HEK293 (cell line): ENCODE results near the gene LUC7L2.

Experiments
- GFI1B ChIP-seq: fragments of 450-650 bp; formaldehyde crosslinking; IDR thresholded peaks from 2 replicates; pipeline ENCODE4 v1.5.1; 2016; ENCODE audit warnings: missing biosample characterization, missing genetic modification characterization
- GLI4 ChIP-seq: fragments of 450-650 bp; formaldehyde crosslinking; IDR thresholded peaks from 2 replicates; pipeline ENCODE4 v1.5.1; 2016; ENCODE audit warnings: missing biosample characterization, missing genetic modification characterization
- HOXA7 ChIP-seq: sonication (generic); formaldehyde crosslinking; IDR thresholded peaks from 2 replicates; pipeline ENCODE4 v1.8.1; 2022; ENCODE audit warnings: missing genetic modification reagents, borderline replicate concordance
- OSR2 ChIP-seq: fragments of 450-650 bp; formaldehyde crosslinking; IDR thresholded peaks from 2 replicates; pipeline ENCODE4 v1.5.1; 2016; ENCODE audit warnings: missing biosample characterization, missing genetic modification characterization
- RBAK ChIP-seq: fragments of 450-650 bp; formaldehyde crosslinking; IDR thresholded peaks from 2 replicates; pipeline ENCODE4 v1.5.1; 2016; ENCODE audit warnings: missing biosample characterization, missing genetic modification characterization
- YY1 ChIP-seq: fragments of 450-650 bp; formaldehyde crosslinking; IDR thresholded peaks from 2 replicates; pipeline ENCODE4 v1.5.1; 2018; ENCODE audit warnings: missing biosample characterization, missing genetic modification characterization
- ZBTB7A ChIP-seq: fragments of 450-650 bp; formaldehyde crosslinking; IDR thresholded peaks from 2 replicates; pipeline ENCODE4 v1.5.1; 2016; ENCODE audit warnings: low read depth, missing biosample characterization, missing genetic modification characterization
- ZBTB8A ChIP-seq: fragments of 450-650 bp; formaldehyde crosslinking; IDR thresholded peaks from 2 replicates; pipeline ENCODE4 v1.5.1; 2016; ENCODE audit warnings: missing biosample characterization, missing genetic modification characterization
- ZEB2 ChIP-seq: fragments of 450-650 bp; formaldehyde crosslinking; IDR thresholded peaks from 2 replicates; pipeline ENCODE4 v1.5.1; 2016; ENCODE audit warnings: missing biosample characterization, missing genetic modification characterization
- ZNF37A ChIP-seq: fragments of 450-650 bp; IDR thresholded peaks from 2 replicates; pipeline ENCODE4 v1.5.1; 2018; ENCODE audit warnings: missing biosample characterization, missing genetic modification characterization
- ZNF501 ChIP-seq: fragments of 450-650 bp; formaldehyde crosslinking; IDR thresholded peaks from 2 replicates; pipeline ENCODE4 v1.5.1; 2016; ENCODE audit warnings: missing biosample characterization, missing genetic modification characterization
- ZNF530 ChIP-seq: fragments of 450-650 bp; formaldehyde crosslinking; IDR thresholded peaks from 2 replicates; pipeline ENCODE4 v1.5.1; 2016; ENCODE audit warnings: low read depth, missing biosample characterization, missing genetic modification characterization
- ZNF660 ChIP-seq: fragments of 450-650 bp; IDR thresholded peaks from 2 replicates; pipeline ENCODE4 v1.5.1; 2018; ENCODE audit warnings: missing biosample characterization, mild to moderate bottlenecking, missing genetic modification characterization
- ZNF776 ChIP-seq: fragments of 450-650 bp; formaldehyde crosslinking; IDR thresholded peaks from 2 replicates; pipeline ENCODE4 v1.5.0; 2017; ENCODE audit warnings: missing biosample characterization, missing genetic modification characterization, borderline replicate concordance
- ZNF792 ChIP-seq: fragments of 450-650 bp; formaldehyde crosslinking; IDR thresholded peaks from 2 replicates; pipeline ENCODE4 v1.5.1; 2016; ENCODE audit warnings: missing biosample characterization, missing genetic modification characterization
- TF ChIP-seq, protein P1 (sequence below): fragments of 450-650 bp; formaldehyde crosslinking; conservative IDR thresholded peaks from 2 replicates; pipeline ENCODE4 v1.5.1; 2016; ENCODE audit warnings: low read depth, missing biosample characterization, missing genetic modification characterization
- TF ChIP-seq, protein P2 (sequence below): fragments of 450-650 bp; formaldehyde crosslinking; IDR thresholded peaks from 2 replicates; pipeline ENCODE4 v1.5.1; 2016; ENCODE audit warnings: missing biosample characterization, missing genetic modification characterization
- TF ChIP-seq, protein P3 (sequence below): fragments of 450-650 bp; formaldehyde crosslinking; IDR thresholded peaks from 2 replicates; pipeline ENCODE4 v1.5.1; 2016; ENCODE audit warnings: missing biosample characterization, missing genetic modification characterization
- TF ChIP-seq, protein P4 (sequence below): fragments of 450-650 bp; formaldehyde crosslinking; IDR thresholded peaks from 2 replicates; pipeline ENCODE4 v1.5.1; 2016; ENCODE audit warnings: missing biosample characterization, missing genetic modification characterization
- TF ChIP-seq, protein P5 (sequence below): fragments of 450-650 bp; formaldehyde crosslinking; IDR thresholded peaks from 2 replicates; pipeline ENCODE4 v1.5.1; 2017; ENCODE audit warnings: missing biosample characterization, missing genetic modification characterization
- TF ChIP-seq, protein P6 (sequence below): fragments of 450-650 bp; formaldehyde crosslinking; IDR thresholded peaks from 2 replicates; pipeline ENCODE4 v1.5.1; 2016; ENCODE audit warnings: missing biosample characterization, missing genetic modification characterization
- TF ChIP-seq, protein P7 (sequence below): fragments of 450-650 bp; formaldehyde crosslinking; optimal IDR thresholded peaks from 2 replicates; pipeline ENCODE3; 2016; ENCODE audit warnings: missing biosample characterization, mild to moderate bottlenecking, missing genetic modification characterization
- TF ChIP-seq, protein P8 (sequence below): fragments of 450-650 bp; formaldehyde crosslinking; IDR thresholded peaks from 2 replicates; pipeline ENCODE4 v1.5.1; 2017; ENCODE audit warnings: missing biosample characterization, missing genetic modification characterization

Gene LUC7L2

DNA sequence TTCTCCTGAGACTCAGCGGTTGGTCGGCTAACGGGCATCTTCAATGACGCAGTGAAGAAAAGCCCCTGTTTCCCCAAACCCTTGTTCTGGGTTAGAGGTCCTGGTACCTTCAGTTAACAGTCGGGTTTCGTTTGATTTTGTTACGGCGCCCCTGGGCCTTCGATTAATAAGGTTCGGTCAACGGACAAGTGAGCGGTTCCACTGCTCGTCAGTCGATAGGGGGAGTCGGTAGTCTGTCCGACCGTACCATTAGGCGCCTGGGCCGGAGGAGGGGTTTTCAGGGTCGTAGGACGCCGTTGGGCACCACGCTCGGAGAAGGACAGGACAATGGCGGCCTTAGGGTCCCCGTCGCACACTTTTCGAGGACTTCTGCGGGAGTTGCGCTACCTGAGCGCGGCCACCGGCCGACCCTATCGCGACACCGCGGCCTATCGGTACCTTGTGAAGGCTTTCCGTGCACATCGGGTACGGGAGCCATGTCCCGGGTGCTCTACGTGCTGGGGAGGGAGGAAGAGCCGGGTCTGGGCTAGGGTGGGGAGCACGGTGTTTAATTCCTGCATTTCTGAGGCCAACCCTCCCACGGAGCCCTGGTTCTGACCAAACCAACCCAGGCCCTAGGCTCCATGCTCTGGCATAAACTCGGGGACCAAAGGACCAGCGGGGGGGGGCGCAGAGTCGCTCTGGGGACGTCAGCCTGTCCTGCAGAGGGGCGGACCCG lies 18.5 kb upstream of the LUC7L2 start, which contains the start of gene FMC1 (continued):
- TF ChIP-seq, protein P1, sequence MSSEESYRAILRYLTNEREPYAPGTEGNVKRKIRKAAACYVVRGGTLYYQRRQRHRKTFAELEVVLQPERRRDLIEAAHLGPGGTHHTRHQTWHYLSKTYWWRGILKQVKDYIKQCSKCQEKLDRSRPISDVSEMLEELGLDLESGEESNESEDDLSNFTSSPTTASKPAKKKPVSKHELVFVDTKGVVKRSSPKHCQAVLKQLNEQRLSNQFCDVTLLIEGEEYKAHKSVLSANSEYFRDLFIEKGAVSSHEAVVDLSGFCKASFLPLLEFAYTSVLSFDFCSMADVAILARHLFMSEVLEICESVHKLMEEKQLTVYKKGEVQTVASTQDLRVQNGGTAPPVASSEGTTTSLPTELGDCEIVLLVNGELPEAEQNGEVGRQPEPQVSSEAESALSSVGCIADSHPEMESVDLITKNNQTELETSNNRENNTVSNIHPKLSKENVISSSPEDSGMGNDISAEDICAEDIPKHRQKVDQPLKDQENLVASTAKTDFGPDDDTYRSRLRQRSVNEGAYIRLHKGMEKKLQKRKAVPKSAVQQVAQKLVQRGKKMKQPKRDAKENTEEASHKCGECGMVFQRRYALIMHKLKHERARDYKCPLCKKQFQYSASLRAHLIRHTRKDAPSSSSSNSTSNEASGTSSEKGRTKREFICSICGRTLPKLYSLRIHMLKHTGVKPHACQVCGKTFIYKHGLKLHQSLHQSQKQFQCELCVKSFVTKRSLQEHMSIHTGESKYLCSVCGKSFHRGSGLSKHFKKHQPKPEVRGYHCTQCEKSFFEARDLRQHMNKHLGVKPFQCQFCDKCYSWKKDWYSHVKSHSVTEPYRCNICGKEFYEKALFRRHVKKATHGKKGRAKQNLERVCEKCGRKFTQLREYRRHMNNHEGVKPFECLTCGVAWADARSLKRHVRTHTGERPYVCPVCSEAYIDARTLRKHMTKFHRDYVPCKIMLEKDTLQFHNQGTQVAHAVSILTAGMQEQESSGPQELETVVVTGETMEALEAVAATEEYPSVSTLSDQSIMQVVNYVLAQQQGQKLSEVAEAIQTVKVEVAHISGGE (tag by site-specific recombination): peak; percentile 62
- no peak for TF ChIP-seq RBAK (tag by site-specific recombination)
- peak; percentile 85 for TF ChIP-seq ZBTB7A (tag by site-specific recombination)
- TF ChIP-seq, protein P2, sequence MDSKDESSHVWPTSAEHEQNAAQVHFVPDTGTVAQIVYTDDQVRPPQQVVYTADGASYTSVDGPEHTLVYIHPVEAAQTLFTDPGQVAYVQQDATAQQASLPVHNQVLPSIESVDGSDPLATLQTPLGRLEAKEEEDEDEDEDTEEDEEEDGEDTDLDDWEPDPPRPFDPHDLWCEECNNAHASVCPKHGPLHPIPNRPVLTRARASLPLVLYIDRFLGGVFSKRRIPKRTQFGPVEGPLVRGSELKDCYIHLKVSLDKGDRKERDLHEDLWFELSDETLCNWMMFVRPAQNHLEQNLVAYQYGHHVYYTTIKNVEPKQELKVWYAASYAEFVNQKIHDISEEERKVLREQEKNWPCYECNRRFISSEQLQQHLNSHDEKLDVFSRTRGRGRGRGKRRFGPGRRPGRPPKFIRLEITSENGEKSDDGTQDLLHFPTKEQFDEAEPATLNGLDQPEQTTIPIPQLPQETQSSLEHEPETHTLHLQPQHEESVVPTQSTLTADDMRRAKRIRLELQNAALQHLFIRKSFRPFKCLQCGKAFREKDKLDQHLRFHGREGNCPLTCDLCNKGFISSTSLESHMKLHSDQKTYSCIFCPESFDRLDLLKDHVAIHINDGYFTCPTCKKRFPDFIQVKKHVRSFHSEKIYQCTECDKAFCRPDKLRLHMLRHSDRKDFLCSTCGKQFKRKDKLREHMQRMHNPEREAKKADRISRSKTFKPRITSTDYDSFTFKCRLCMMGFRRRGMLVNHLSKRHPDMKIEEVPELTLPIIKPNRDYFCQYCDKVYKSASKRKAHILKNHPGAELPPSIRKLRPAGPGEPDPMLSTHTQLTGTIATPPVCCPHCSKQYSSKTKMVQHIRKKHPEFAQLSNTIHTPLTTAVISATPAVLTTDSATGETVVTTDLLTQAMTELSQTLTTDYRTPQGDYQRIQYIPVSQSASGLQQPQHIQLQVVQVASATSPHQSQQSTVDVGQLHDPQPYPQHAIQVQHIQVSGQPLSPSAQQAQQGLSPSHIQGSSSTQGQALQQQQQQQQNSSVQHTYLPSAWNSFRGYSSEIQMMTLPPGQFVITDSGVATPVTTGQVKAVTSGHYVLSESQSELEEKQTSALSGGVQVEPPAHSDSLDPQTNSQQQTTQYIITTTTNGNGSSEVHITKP: peak; percentile 99
- TF ChIP-seq, protein P3, sequence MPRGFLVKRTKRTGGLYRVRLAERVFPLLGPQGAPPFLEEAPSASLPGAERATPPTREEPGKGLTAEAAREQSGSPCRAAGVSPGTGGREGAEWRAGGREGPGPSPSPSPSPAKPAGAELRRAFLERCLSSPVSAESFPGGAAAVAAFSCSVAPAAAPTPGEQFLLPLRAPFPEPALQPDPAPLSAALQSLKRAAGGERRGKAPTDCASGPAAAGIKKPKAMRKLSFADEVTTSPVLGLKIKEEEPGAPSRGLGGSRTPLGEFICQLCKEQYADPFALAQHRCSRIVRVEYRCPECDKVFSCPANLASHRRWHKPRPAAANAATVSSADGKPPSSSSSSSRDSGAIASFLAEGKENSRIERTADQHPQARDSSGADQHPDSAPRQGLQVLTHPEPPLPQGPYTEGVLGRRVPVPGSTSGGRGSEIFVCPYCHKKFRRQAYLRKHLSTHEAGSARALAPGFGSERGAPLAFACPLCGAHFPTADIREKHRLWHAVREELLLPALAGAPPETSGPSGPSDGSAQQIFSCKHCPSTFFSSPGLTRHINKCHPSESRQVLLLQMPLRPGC: 0 out of 2 replicates have a peak, but pooled peaks have one; percentile 51
- TF ChIP-seq ZBTB8A (tag by site-specific recombination): peak; percentile 55
- TF ChIP-seq, protein P4, sequence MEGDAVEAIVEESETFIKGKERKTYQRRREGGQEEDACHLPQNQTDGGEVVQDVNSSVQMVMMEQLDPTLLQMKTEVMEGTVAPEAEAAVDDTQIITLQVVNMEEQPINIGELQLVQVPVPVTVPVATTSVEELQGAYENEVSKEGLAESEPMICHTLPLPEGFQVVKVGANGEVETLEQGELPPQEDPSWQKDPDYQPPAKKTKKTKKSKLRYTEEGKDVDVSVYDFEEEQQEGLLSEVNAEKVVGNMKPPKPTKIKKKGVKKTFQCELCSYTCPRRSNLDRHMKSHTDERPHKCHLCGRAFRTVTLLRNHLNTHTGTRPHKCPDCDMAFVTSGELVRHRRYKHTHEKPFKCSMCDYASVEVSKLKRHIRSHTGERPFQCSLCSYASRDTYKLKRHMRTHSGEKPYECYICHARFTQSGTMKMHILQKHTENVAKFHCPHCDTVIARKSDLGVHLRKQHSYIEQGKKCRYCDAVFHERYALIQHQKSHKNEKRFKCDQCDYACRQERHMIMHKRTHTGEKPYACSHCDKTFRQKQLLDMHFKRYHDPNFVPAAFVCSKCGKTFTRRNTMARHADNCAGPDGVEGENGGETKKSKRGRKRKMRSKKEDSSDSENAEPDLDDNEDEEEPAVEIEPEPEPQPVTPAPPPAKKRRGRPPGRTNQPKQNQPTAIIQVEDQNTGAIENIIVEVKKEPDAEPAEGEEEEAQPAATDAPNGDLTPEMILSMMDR: peak; percentile 83
- TF ChIP-seq ZNF792 (tag by site-specific recombination): peak; percentile 69; the same call in 1 of the 2 replicates
- no peak for TF ChIP-seq ZNF530 (tag by site-specific recombination)
- TF ChIP-seq ZNF501 (tag by site-specific recombination): peak; percentile 93; the same call in 1 of the 2 replicates
- peak; percentile 14; the same call in 1 of the 2 replicates for TF ChIP-seq ZNF660 (tag by site-specific recombination)
- TF ChIP-seq, protein P5, sequence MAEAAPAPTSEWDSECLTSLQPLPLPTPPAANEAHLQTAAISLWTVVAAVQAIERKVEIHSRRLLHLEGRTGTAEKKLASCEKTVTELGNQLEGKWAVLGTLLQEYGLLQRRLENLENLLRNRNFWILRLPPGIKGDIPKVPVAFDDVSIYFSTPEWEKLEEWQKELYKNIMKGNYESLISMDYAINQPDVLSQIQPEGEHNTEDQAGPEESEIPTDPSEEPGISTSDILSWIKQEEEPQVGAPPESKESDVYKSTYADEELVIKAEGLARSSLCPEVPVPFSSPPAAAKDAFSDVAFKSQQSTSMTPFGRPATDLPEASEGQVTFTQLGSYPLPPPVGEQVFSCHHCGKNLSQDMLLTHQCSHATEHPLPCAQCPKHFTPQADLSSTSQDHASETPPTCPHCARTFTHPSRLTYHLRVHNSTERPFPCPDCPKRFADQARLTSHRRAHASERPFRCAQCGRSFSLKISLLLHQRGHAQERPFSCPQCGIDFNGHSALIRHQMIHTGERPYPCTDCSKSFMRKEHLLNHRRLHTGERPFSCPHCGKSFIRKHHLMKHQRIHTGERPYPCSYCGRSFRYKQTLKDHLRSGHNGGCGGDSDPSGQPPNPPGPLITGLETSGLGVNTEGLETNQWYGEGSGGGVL (tag by site-specific recombination): peak; percentile 34; the same call in 1 of the 2 replicates
- no peak for TF ChIP-seq HOXA7 (CRISPR knock-in tag)
- TF ChIP-seq, protein P6, sequence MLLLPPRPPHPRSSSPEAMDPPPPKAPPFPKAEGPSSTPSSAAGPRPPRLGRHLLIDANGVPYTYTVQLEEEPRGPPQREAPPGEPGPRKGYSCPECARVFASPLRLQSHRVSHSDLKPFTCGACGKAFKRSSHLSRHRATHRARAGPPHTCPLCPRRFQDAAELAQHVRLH (tag by site-specific recombination): peak; percentile 46; the same call in 1 of the 2 replicates
- no peak for TF ChIP-seq ZNF776 (tag by site-specific recombination)
- TF ChIP-seq GFI1B (tag by site-specific recombination): peak; percentile 65; the same call in 1 of the 2 replicates
- TF ChIP-seq YY1: peak; percentile 81
- TF ChIP-seq, protein P7, sequence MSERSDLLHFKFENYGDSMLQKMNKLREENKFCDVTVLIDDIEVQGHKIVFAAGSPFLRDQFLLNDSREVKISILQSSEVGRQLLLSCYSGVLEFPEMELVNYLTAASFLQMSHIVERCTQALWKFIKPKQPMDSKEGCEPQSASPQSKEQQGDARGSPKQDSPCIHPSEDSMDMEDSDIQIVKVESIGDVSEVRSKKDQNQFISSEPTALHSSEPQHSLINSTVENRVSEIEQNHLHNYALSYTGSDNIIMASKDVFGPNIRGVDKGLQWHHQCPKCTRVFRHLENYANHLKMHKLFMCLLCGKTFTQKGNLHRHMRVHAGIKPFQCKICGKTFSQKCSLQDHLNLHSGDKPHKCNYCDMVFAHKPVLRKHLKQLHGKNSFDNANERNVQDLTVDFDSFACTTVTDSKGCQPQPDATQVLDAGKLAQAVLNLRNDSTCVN: peak; percentile 69
- TF ChIP-seq, protein P8, sequence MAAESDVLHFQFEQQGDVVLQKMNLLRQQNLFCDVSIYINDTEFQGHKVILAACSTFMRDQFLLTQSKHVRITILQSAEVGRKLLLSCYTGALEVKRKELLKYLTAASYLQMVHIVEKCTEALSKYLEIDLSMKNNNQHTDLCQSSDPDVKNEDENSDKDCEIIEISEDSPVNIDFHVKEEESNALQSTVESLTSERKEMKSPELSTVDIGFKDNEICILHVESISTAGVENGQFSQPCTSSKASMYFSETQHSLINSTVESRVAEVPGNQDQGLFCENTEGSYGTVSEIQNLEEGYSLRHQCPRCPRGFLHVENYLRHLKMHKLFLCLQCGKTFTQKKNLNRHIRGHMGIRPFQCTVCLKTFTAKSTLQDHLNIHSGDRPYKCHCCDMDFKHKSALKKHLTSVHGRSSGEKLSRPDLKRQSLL (tag by site-specific recombination): peak; percentile 75; the same call in 1 of the 2 replicates
- peak; percentile 88; the same call in 1 of the 2 replicates for TF ChIP-seq GLI4 (tag by site-specific recombination)
- peak; percentile 52; the same call in 1 of the 2 replicates for TF ChIP-seq ZEB2 (tag by site-specific recombination)
- TF ChIP-seq ZNF37A (tag by site-specific recombination): no peak
- peak; percentile 10; the same call in 1 of the 2 replicates for TF ChIP-seq OSR2
